Bronchial epithelial cell (primary cell): ENCODE measurements around the gene RASL10A. TPM values are rescaled to one million over a fixed set of nuclear protein-coding genes. Genes with fewer than 3 reads are reported as not detected.

ENCODE experiments used
- DNase-seq: peaks from one replicate; pipeline ENCODE4 v3.0.0-alpha.2; 2010; ENCODE audit warnings: low read depth
- FAIRE-seq: peaks from 2 replicates; lab custom pipeline; 2011; peaks lifted over from hg19 to GRCh38; lab: Jason Lieb, UNC
- H3K27me3 ChIP-seq: 2 replicates; pipeline ENCODE4 v1.5.1; 2011; ENCODE audit warnings: low read length; ENCODE audit not compliant: control insufficient read depth, insufficient read depth
- H3K36me3 ChIP-seq: 2 replicates; pipeline ENCODE4 v1.5.1; 2011; ENCODE audit warnings: low read length; ENCODE audit not compliant: control insufficient read depth, insufficient read depth
- H3K4me3 ChIP-seq: 2 replicates; pipeline ENCODE4 v1.5.1; 2011; ENCODE audit warnings: mild to moderate bottlenecking, low read depth, low read length, control low read depth
- total RNA-seq: library from RNA; depleted of rRNA; stranded (reverse); fragments of >200 nt; gene quantifications from 2 replicates; pipeline ENCODE4 v1.2.1, GENCODE V29; 2014
- TF ChIP-seq, protein P1 (sequence below): IDR thresholded peaks from 2 replicates; pipeline ENCODE4 v1.5.1; 2011; ENCODE audit warnings: mild to moderate bottlenecking, moderate library complexity, low read length, control low read depth, inconsistent platforms; ENCODE audit not compliant: insufficient read depth, severe bottlenecking

The RASL10A gene
- total RNA-seq, 1 donor from 2014 or later: not detected

DNA sequence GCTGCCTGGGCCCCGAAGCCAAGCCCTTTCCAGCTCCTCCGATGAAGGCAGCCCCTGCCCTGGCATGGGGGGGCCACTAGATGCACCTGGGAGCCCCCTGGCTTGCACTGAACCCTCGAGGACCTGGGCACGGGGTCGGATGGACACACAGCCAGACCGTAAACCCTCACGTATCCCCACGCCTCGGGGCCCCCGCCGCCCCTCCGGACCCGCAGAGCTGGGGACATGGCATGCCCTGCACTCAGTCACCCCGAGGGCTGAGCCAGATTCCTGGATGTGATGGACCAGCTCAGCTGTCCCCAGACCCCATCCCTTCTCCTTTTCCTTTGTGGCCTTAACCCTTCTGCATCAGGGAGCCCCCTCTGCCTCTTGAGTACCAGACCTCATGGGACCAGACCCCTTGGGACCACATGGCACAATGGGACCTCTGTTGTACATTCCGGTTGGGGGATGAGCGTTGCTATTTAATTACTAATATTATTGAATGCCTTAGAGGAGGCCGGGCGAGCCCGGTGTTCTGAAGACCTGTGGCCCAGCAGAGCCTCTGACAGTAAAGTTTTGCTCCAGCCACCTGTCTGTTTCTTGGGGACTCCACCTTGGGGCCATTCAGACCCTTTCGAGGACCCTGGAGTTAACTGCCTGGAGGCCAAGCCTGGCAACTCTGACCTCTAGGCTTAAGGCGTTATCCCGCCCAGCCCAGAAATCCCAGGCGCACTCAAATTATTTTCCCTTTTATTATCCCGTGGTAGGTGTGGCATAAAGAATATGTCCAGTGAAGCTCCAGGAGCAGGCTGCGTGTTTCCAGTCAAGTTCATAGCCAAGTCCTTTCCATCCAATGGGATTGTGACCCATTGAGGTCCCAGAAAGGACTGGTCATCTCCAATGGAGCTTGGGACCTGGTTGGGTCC is 3.0 kb downstream of the RASL10A start:
- Histone ChIP-seq H3K36me3 (peaks cover 2% of the 10 kb centered on the region), H3K27me3 (peaks cover 26% of the 10 kb centered on the region), H3K4me3 (no peak overlapping the region)
- FAIRE-seq (no peak), DNase-seq (no peak)
- TF ChIP-seq, protein P1, sequence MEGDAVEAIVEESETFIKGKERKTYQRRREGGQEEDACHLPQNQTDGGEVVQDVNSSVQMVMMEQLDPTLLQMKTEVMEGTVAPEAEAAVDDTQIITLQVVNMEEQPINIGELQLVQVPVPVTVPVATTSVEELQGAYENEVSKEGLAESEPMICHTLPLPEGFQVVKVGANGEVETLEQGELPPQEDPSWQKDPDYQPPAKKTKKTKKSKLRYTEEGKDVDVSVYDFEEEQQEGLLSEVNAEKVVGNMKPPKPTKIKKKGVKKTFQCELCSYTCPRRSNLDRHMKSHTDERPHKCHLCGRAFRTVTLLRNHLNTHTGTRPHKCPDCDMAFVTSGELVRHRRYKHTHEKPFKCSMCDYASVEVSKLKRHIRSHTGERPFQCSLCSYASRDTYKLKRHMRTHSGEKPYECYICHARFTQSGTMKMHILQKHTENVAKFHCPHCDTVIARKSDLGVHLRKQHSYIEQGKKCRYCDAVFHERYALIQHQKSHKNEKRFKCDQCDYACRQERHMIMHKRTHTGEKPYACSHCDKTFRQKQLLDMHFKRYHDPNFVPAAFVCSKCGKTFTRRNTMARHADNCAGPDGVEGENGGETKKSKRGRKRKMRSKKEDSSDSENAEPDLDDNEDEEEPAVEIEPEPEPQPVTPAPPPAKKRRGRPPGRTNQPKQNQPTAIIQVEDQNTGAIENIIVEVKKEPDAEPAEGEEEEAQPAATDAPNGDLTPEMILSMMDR: no peak

DNA sequence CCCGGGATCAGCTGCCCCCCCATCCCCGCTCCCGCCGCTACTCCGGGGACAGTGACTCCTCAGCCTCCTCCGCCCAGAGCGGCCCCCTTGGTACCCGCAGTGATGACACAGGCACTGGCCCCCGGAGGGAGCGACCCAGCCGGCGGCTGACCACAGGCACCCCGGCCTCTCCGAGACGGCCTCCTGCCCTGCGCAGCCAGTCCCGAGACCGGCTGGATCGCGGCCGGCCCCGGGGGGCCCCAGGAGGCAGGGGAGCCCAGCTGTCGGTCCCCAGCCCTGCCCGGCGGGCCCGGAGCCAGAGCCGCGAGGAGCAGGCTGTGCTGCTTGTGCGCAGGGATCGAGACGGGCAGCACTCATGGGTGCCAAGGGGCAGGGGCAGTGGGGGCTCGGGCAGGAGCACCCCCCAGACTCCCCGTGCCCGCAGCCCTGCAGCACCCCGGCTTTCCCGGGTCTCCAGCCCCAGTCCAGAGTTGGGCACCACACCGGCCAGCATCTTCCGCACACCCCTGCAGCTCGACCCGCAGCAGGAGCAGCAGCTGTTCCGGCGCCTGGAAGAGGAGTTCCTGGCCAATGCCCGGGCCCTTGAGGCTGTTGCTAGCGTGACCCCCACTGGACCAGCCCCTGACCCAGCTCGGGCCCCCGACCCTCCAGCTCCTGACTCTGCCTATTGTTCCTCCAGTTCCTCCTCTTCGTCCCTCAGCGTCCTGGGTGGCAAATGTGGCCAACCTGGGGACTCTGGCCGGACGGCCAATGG is 3.9 kb downstream of the RASL10A start:
- peaks cover 26% of the 10 kb centered on the region for H3K27me3 ChIP-seq
- no peak overlapping the region for H3K4me3 ChIP-seq
- FAIRE-seq (no peak), DNase-seq (no peak)
- TF ChIP-seq, protein P1: no peak
- peaks cover 2% of the 10 kb centered on the region for H3K36me3 ChIP-seq

DNA sequence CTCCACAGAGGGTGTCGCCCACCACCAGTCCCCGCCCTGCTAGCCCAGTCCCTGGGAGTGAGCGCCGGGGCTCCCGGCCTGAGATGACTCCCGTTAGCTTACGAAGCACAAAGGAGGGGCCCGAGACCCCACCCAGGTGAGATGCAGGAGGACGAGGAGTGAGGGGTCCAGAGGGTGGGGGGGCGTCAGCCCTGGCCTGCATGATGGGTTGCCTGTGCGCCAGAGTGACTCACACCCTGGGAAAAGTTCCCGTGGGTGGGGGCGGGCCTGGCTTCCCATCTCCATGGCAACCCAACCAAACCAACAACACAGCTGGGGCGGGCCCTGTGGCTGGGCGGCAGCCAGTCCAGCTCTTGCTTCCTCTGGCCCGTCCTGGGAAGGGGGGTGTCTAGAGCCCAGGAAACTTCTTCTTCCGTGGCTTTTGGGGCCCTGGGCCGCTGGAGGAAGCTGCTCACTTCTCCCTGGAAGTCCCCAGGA is 4.6 kb downstream of the RASL10A start:
- peaks cover 20% of the 10 kb centered on the region for H3K27me3 ChIP-seq
- DNase-seq (peak; percentile 91), FAIRE-seq (no peak)
- H3K4me3 ChIP-seq: no peak overlapping the region
- peaks cover 2% of the 10 kb centered on the region for H3K36me3 ChIP-seq
- TF ChIP-seq, protein P1: no peak

DNA sequence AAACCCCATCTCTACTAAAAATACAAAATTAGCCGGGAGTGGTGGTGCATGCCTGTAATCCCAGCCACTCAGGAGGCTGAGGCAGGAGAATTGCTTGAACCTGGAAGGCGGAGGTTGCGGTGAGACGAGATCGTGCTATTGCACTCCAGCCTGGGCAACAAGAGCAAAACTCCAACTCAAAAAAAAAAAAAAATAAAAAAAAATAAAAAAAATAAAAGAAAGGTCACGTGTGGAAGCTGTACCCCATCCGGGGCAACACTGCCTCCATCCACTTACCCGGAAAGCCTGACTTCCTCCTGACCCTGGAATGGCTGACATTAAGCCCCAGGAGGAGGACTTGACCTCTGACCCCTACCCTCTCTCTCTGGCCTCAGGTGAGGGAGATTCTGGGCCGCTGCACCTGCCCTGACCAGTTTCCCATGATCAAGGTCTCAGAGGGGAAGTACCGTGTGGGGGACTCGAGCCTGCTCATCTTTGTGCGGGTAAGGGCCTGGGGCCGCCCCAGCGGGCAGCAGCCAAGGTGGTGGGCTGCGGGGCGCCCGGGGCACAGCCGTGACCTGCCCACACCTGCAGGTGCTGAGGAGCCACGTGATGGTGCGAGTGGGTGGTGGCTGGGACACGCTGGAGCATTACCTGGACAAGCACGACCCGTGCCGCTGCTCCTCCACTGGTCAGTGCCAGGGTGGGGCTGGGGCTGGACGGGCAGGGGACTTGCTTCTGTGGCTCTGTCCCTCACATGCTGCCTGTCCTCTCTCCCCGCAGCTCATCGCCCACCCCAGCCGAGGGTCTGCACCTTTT is 5.2 kb downstream of the RASL10A start:
- peaks cover 2% of the 10 kb centered on the region for H3K36me3 ChIP-seq
- no peak overlapping the region for H3K4me3 ChIP-seq
- H3K27me3 ChIP-seq: peaks cover 19% of the 10 kb centered on the region
- TF ChIP-seq, protein P1: no peak
- no peak for FAIRE-seq
- DNase-seq: no peak

DNA sequence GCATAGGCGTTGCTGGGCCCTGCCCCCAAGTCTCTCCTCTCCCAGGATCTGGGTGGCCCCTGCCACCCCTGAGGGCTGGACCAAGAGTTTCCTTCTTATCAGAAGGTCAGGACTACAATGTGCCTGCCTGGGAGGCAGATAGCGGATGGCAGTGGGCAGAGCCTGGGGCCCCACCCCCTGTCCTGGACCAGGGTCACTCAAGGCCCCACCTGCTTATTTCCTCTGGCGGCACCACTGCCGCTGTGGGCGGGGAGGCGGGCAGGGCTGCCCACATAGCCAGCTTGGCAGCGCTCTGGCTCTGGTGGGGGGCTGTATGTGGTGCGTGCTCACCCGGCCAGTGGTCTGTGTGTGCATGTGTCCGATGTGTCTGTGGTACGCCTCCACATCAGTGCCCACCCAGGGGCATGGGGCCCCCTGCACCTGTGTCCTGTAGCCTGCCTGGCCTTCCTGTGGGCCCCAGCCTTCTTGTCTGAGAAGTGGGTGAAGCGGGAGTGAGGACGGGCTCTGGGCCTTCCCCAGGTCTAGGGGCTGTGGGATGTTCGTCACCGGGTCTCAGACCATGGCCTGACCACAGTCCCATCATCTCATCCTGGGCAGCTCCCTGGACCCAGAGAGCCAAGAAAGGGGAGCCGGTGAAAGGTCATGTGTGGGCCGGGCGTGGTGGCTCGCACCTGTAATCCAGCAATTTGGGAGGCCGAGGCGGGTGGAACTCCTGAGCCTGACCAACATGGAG is 6.0 kb downstream of the RASL10A start:
- Histone ChIP-seq H3K27me3 (peaks cover 14% of the 10 kb centered on the region), H3K36me3 (peaks cover 2% of the 10 kb centered on the region), H3K4me3 (no peak overlapping the region)
- FAIRE-seq: no peak
- DNase-seq: no peak
- TF ChIP-seq, protein P1: no peak
